KMS-11 (cell line): ENCODE measurements around the gene KCTD1.

Experiments used
- H2AFZ ChIP-seq: fragments of 200-600 bp; sonication (generic); 2 replicates; pipeline ENCODE4 v1.6.1; 2016; ENCODE audit warnings: antibody characterized with exemption, mixed run types, low read depth
- H3K27ac ChIP-seq: fragments of 200-600 bp; sonication (generic); 2 replicates; pipeline ENCODE4 v1.6.1; 2016; ENCODE audit warnings: mild to moderate bottlenecking, mixed run types
- H3K27me3 ChIP-seq: fragments of 200-600 bp; sonication (generic); 2 replicates; pipeline ENCODE4 v1.6.1; 2017; ENCODE audit warnings: mild to moderate bottlenecking, low read depth, mixed run types, moderate library complexity; ENCODE audit not compliant: insufficient read depth
- H3K36me3 ChIP-seq: fragments of 200-600 bp; sonication (generic); 2 replicates; pipeline ENCODE4 v1.6.1; 2017; ENCODE audit warnings: mild to moderate bottlenecking, mixed run types; ENCODE audit not compliant: insufficient read depth
- H3K4me1 ChIP-seq: fragments of 200-600 bp; sonication (generic); 2 replicates; pipeline ENCODE4 v1.6.1; 2016; ENCODE audit warnings: mild to moderate bottlenecking, low read depth, mixed run types; ENCODE audit not compliant: poor library complexity, severe bottlenecking
- H3K4me2 ChIP-seq: fragments of 200-600 bp; sonication (generic); 2 replicates; pipeline ENCODE4 v1.7.0; 2016; ENCODE audit warnings: mild to moderate bottlenecking, mixed run types
- H3K4me3 ChIP-seq: fragments of 200-600 bp; sonication (generic); IDR thresholded peaks from 2 replicates; pipeline ENCODE4 v1.6.1; 2017; ENCODE audit warnings: low read depth, low read length, mixed read lengths; ENCODE audit not compliant: insufficient read depth
- H3K79me2 ChIP-seq: fragments of 200-600 bp; sonication (generic); 2 replicates; pipeline ENCODE4 v1.6.1; 2016; ENCODE audit warnings: low read depth, mixed run types; ENCODE audit not compliant: insufficient read depth
- H3K9ac ChIP-seq: fragments of 200-600 bp; sonication (generic); 2 replicates; pipeline ENCODE4 v1.6.1; 2016; ENCODE audit warnings: mild to moderate bottlenecking, mixed run types
- H4K20me1 ChIP-seq: fragments of 200-600 bp; sonication (generic); 2 replicates; pipeline ENCODE4 v1.6.1; 2016; ENCODE audit warnings: mild to moderate bottlenecking, mixed run types; ENCODE audit not compliant: insufficient read depth
- TF ChIP-seq, protein P1 (sequence below): fragments of 200-600 bp; sonication (generic); conservative IDR thresholded peaks from 2 replicates; pipeline ENCODE4 v1.6.1; 2017; ENCODE audit warnings: low read depth, mild to moderate bottlenecking, antibody characterized with exemption, low read length, moderate library complexity, mixed read lengths

KCTD1 gene

DNA sequence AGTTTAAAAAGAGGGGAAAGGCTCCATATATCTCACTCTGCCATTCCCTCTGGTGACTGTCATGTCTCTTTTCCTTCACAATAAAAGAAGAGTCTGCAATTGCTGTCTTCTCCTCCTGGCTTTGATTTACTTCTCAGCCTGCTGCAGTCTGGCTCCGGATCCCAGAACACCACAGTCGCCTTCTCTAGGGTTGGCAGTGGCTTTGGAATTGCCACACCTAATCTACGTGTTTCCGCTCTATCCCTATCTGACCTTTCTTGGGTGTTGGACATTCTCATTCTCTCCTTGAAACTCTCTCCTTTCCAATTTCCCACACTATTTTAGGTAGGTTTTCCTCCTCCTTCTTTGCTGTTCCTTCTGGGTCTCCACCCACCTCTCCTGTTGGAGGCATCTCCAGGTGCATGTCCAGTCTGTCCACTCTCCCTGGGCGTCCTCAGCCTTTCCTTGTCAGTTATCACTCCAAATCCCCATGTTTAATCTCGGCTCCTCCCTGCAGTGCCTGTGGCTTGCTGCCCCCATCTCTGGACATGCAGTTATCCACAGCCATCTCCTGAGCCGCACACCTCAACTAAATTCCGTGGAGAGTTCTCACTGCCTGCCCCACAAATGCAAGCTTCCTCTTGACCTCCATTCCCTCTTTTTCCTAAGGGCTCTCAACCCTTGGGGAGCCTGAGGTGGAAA, 112.8 kb downstream of the KCTD1 start:
- no peaks in the 10 kb centered on the region for H3K27me3 ChIP-seq
- no peak overlapping the region for H3K4me2 ChIP-seq
- H3K4me1 ChIP-seq, result no peaks in the 10 kb centered on the region
- no peak overlapping the region for H3K27ac ChIP-seq
- H4K20me1 ChIP-seq, result no peaks in the 10 kb centered on the region
- no peak overlapping the region for H2AFZ ChIP-seq
- no peak overlapping the region for H3K4me3 ChIP-seq
- TF ChIP-seq, protein P1, sequence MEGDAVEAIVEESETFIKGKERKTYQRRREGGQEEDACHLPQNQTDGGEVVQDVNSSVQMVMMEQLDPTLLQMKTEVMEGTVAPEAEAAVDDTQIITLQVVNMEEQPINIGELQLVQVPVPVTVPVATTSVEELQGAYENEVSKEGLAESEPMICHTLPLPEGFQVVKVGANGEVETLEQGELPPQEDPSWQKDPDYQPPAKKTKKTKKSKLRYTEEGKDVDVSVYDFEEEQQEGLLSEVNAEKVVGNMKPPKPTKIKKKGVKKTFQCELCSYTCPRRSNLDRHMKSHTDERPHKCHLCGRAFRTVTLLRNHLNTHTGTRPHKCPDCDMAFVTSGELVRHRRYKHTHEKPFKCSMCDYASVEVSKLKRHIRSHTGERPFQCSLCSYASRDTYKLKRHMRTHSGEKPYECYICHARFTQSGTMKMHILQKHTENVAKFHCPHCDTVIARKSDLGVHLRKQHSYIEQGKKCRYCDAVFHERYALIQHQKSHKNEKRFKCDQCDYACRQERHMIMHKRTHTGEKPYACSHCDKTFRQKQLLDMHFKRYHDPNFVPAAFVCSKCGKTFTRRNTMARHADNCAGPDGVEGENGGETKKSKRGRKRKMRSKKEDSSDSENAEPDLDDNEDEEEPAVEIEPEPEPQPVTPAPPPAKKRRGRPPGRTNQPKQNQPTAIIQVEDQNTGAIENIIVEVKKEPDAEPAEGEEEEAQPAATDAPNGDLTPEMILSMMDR, result no peak
- H3K9ac ChIP-seq, result no peak overlapping the region
- no peaks in the 10 kb centered on the region for H3K36me3 ChIP-seq
- H3K79me2 ChIP-seq, result no peaks in the 10 kb centered on the region

DNA sequence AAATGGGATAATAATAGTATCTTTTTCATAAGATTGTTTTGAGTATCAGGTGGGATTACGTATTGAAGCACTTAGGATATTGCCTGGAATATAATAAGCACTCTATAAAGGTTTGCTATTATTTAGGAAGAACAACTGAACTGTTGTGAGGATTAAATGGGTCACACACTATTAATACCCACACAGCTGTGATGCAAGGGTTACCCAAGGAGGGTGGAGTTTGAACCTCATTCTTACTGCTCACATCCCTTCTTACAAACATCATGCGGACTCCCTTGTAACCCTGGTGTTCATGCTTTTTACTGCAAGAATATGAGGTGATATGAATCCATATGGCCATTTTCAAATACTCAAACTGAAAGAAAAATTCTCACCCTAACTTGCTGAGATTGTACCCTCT, 113.5 kb downstream of the KCTD1 start:
- H3K27me3 ChIP-seq, result no peaks in the 10 kb centered on the region
- TF ChIP-seq, protein P1, result no peak
- H3K79me2 ChIP-seq, result no peaks in the 10 kb centered on the region
- H4K20me1 ChIP-seq, result no peaks in the 10 kb centered on the region
- H3K4me1 ChIP-seq, result no peaks in the 10 kb centered on the region
- H3K36me3 ChIP-seq, result no peaks in the 10 kb centered on the region
- no peak overlapping the region for H3K9ac ChIP-seq
- H3K4me3 ChIP-seq, result no peak overlapping the region
- no peak overlapping the region for H3K27ac ChIP-seq
- no peak overlapping the region for H3K4me2 ChIP-seq
- no peak overlapping the region for H2AFZ ChIP-seq

DNA sequence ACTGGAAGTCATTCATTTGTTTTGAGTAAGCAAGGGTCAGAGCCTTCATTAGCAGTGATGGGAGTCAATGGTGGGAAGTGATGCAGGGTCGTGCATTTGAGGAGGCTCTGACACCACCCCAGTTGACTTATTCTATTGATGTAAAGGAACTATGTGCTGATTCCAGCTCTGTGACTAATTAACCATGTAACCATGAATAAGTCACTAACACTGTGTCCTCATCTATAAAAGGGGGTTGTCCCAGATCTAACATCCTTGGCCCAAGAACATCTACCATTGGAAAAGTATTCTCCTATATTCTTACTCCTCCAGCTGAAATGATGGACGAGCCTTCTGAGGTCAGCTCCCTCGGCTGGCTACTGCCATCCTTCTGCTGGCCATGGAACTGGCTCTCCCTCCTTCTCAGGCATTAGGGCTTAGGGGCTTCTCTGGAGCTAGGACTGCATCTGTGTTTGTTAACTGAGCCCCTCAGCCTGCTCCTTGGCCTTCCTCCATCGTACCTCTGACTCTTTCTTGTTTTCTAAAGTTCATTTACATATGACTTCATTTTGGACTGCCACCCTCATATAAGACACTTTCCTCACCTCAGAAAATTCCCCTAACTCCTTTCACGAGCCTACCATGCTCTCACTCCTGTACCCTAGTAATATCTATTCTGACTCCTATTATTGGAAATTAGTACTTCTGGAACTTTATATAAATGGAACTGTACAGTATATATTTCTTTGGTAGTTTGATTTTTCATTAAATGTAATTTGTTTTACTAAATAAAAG, 115.5 kb downstream of the KCTD1 start:
- no peak overlapping the region for H3K27ac ChIP-seq
- H4K20me1 ChIP-seq, result no peaks in the 10 kb centered on the region
- H3K79me2 ChIP-seq, result no peaks in the 10 kb centered on the region
- H3K4me1 ChIP-seq, result no peaks in the 10 kb centered on the region
- no peaks in the 10 kb centered on the region for H3K36me3 ChIP-seq
- TF ChIP-seq, protein P1, result no peak
- H3K4me3 ChIP-seq, result no peak overlapping the region
- no peak overlapping the region for H2AFZ ChIP-seq
- H3K9ac ChIP-seq, result no peak overlapping the region
- no peaks in the 10 kb centered on the region for H3K27me3 ChIP-seq
- H3K4me2 ChIP-seq, result no peak overlapping the region

DNA sequence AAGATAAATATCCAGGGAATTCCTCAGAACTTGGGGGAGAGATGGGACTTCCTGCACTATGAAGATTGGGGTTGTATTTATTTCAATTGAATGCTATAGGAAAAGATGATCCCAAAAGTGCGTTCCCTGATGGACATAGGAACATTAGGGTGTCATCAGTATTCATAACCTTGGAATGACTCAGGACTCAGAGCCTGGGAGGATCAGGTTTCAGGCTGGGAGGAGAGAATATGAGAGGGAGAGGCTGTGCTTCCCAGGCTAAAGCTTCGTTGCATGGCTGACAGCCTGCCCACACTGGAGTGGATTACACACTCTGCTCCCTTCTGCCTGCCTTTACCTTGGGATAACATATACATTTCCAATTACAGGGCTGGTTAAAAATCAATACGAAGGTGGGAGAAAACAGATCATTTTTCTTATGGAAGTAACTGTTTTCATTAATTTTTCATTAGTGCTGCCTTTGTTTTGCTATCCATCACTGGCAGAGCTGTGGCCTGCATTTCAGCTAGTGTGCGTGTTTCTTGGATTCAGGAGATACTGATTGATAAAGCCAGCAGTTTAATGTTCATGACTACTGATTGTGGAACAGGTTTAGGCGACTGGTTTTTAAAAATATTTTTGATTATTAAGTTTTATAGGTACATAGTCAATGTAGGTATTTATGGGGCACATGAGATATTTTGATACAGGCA, 118.7 kb downstream of the KCTD1 start:
- H3K9ac ChIP-seq, result no peak overlapping the region
- TF ChIP-seq, protein P1, result no peak
- H3K4me2 ChIP-seq, result no peak overlapping the region
- H3K4me1 ChIP-seq, result peaks cover 4% of the 10 kb centered on the region
- H3K27me3 ChIP-seq, result no peaks in the 10 kb centered on the region
- H3K79me2 ChIP-seq, result no peaks in the 10 kb centered on the region
- H3K27ac ChIP-seq, result no peak overlapping the region
- no peaks in the 10 kb centered on the region for H4K20me1 ChIP-seq
- H3K4me3 ChIP-seq, result no peak overlapping the region
- no peaks in the 10 kb centered on the region for H3K36me3 ChIP-seq
- no peak overlapping the region for H2AFZ ChIP-seq
